Sigmoid colon (tissue), 7 donors: Measurements from ENCODE around the gene DLL4. TPM values are rescaled to one million over a fixed set of nuclear protein-coding genes. Genes with fewer than 3 reads are reported as not detected.

Source experiments
- DNase-seq: peaks from one replicate; pipeline ENCODE4 v3.0.0-alpha.2; 2019
- H3K27ac ChIP-seq, 4 donors: fragments of 200-600 bp; sonication (generic); one replicate each; pipeline ENCODE4 v1.5.1; 2016 to 2019; ENCODE audit warnings: mild to moderate bottlenecking in 1 of 4
- H3K27me3 ChIP-seq, 3 donors: fragments of 200-600 bp; sonication (generic); one replicate each; pipeline ENCODE4 v1.5.1; 2019; ENCODE audit warnings: mild to moderate bottlenecking in 1 of 3
- H3K36me3 ChIP-seq, 4 donors: fragments of 200-600 bp; sonication (generic); one replicate each; pipeline ENCODE4 v1.5.1; 2016 to 2019
- H3K4me1 ChIP-seq, 4 donors: fragments of 200-600 bp; sonication (generic); one replicate each; pipeline ENCODE4 v1.5.1; 2017 to 2019
- H3K4me3 ChIP-seq, 4 donors: fragments of 200-600 bp; sonication (generic); one replicate each; pipeline ENCODE4 v1.5.1; 2017 to 2019; ENCODE audit warnings: mild to moderate bottlenecking in 2 of 4, moderate library complexity in 1 of 4
- H3K9me3 ChIP-seq, 4 donors: fragments of 200-600 bp in 3 of 4; sonication (generic) in 3 of 4; one replicate each; pipeline versions ENCODE4 v1.5.1 to v1.6.1; 2013 to 2019
- CTCF ChIP-seq, 4 experiments: fragments of 450-650 bp in 3 of 4; fragments of 200-600 bp in 1 of 4; IDR thresholded peaks; one replicate each; pipeline ENCODE4 v1.5.1; 2016 to 2019; ENCODE audit warnings: antibody characterized with exemption in 4 of 4, mild to moderate bottlenecking in 3 of 4, moderate library complexity in 2 of 4
- EP300 ChIP-seq, 4 donors: sonication (generic); formaldehyde crosslinking; IDR thresholded peaks; one replicate each; pipeline ENCODE4 v1.6.1; 2017; ENCODE audit warnings: antibody characterized with exemption in 4 of 4
- POLR2A ChIP-seq, 2 donors: fragments of 450-650 bp; IDR thresholded peaks; one replicate each; pipeline ENCODE4 v1.6.1; 2016; ENCODE audit warnings: antibody characterized with exemption in 2 of 2, mild to moderate bottlenecking in 2 of 2, moderate library complexity in 2 of 2
- POLR2AphosphoS5 ChIP-seq, 4 donors: sonication (generic); formaldehyde crosslinking; IDR thresholded peaks; one replicate each; pipeline ENCODE4 v1.6.1; 2017; ENCODE audit warnings: antibody characterized with exemption in 4 of 4
- WGBS, 2 donors: extraction: QIAGEN DNeasy Blood & Tissue Kit; methylation state at CpG; one replicate each; pipeline ENCODE4 v1.1.7; 2013; 5-methylcytosine and 5-hydroxymethylcytosine counted together
- intact Hi-C: fragments of 100-400 bp; cut with DNase I; formaldehyde crosslinking; loops from one replicate; pipeline ENCODE4 v1.15.1; 2023
- polyA plus RNA-seq, 3 donors: library from polyadenylated mRNA; stranded (reverse); fragments of 200-250 nt; gene quantifications; one replicate each; pipeline ENCODE4 v1.2.3, GENCODE V29; 2013
- small RNA-seq, 3 donors: library from RNA; depleted of rRNA; stranded (forward); fragments of <200 nt; gene quantifications; one replicate each; pipeline ENCODE3, GENCODE V24; 2016
- total RNA-seq, 4 donors: library from RNA; depleted of rRNA; stranded (reverse); fragments of >200 nt; gene quantifications; one replicate each; pipeline ENCODE4 v1.1.0, GENCODE V29; 2016
- donor health status: healthy with polysubstance abuse.
- donor health status: Bipolar disorder and iron deficiency.
- donor health status: healthy.

DLL4 gene
- total and polyA plus RNA-seq, 7 donors, result 1.6 to 12.2 (median 4.3) TPM

- no peaks in the 10 kb centered on the region for H3K27me3 ChIP-seq
- TF ChIP-seq POLR2AphosphoS5 (IDR thresholded peaks at IDR 0.05) (no peak), POLR2A (IDR thresholded peaks at IDR 0.05) (no peak), EP300 (IDR thresholded peaks at IDR 0.05) (no peak), CTCF (IDR thresholded peaks at IDR 0.05) (no peak)
- H3K9me3 ChIP-seq, result no peaks in the 10 kb centered on the region
- no peak overlapping the region for H3K27ac ChIP-seq
- WGBS, 2 donors, result 90% methylated on average over 6 of the region's 6 CpGs
- H3K4me3 ChIP-seq, result no peak overlapping the region
- peaks cover 37 to 77% (median 57%) of the 10 kb centered on the region in 4 donors for H3K36me3 ChIP-seq
- intact Hi-C loops, result no loop called here
- DNase-seq, result no peak
- no peaks in the 10 kb centered on the region for H3K4me1 ChIP-seq
Measured at GRCh38 chr15:40985541-40986330, 56.6 kb downstream of the DLL4 start.

GRCh38 chr15:40986820-40987219 lies 57.7 kb downstream of the DLL4 start:
- no peaks in the 10 kb centered on the region for H3K27me3 ChIP-seq
- H3K4me1 ChIP-seq, result peaks cover 0 to 1% (median 0%) of the 10 kb centered on the region in 4 donors
- WGBS, 2 donors, result 91 to 94% methylated on average over 7 of the region's 7 CpGs
- intact Hi-C loops, result no loop called here
- peaks cover 33 to 66% (median 48%) of the 10 kb centered on the region in 4 donors for H3K36me3 ChIP-seq
- TF ChIP-seq CTCF (IDR thresholded peaks at IDR 0.05), result no peak
- no peak for TF ChIP-seq POLR2AphosphoS5 (IDR thresholded peaks at IDR 0.05)
- TF ChIP-seq EP300 (IDR thresholded peaks at IDR 0.05), result no peak
- no peak for TF ChIP-seq POLR2A (IDR thresholded peaks at IDR 0.05)
- no peak for DNase-seq
- no peak overlapping the region for H3K27ac ChIP-seq
- no peaks in the 10 kb centered on the region for H3K9me3 ChIP-seq
- no peak overlapping the region for H3K4me3 ChIP-seq

GRCh38 chr15:40988156-40988555 lies 59.0 kb downstream of the DLL4 start:
- TF ChIP-seq POLR2A (IDR thresholded peaks at IDR 0.05) (no peak), CTCF (IDR thresholded peaks at IDR 0.05) (no peak), POLR2AphosphoS5 (IDR thresholded peaks at IDR 0.05) (no peak), EP300 (IDR thresholded peaks at IDR 0.05) (no peak)
- WGBS, 2 donors, result 92 to 93% methylated on average over 4 of the region's 4 CpGs
- intact Hi-C loops, result no loop called here
- no peak overlapping the region for H3K27ac ChIP-seq
- H3K36me3 ChIP-seq, result peaks cover 19 to 53% (median 36%) of the 10 kb centered on the region in 4 donors
- no peaks in the 10 kb centered on the region for H3K27me3 ChIP-seq
- H3K9me3 ChIP-seq, result no peaks in the 10 kb centered on the region
- H3K4me3 ChIP-seq, result no peak overlapping the region
- H3K4me1 ChIP-seq, result peaks cover 0 to 13% (median 10%) of the 10 kb centered on the region in 4 donors
- DNase-seq, result no peak

Small RNA genes lying within 50 kb of the gene (small RNA-seq; reads per million reads assigned to genes)
- gene ISCA1P4, result 0 reads per million in 3 donors

Other genes starting within 250 kb of the DLL4 start
- gene RAD51, start 234.2 kb upstream of the DLL4 start, total RNA-seq, result 1 to 10 TPM in 2 of 4 donors, not detected in 2; 1.1 to 1.5 TPM
- 1 to 10 TPM; 4.2 to 9.8 (median 4.2) TPM for gene RAD51, start 234.2 kb upstream of the DLL4 start, polyA plus RNA-seq
- 10 to 100 TPM; 20.8 to 26.4 (median 22.4) TPM for gene RMDN3, start 174.1 kb upstream of the DLL4 start, total RNA-seq
- 10 to 100 TPM in 1 of 3 donors, 1 to 10 TPM in 2; 7.9 to 32.7 (median 9.6) TPM for gene RMDN3, start 174.1 kb upstream of the DLL4 start, polyA plus RNA-seq
- gene GCHFR, start 165.3 kb upstream of the DLL4 start, total RNA-seq, result 10 to 100 TPM in 3 of 4 donors, 1 to 10 TPM in 1; 2.2 to 27.8 (median 15.8) TPM
- 10 to 100 TPM; 45.0 to 71.7 (median 54.6) TPM for gene GCHFR, start 165.3 kb upstream of the DLL4 start, polyA plus RNA-seq
- under 1 TPM in 3 of 4 donors, not detected in 1; 0.28 to 0.71 (median 0.66) TPM for gene C15orf62, start 159.4 kb upstream of the DLL4 start, total RNA-seq
- 1 to 10 TPM in 1 of 3 donors, not detected in 2; 1.1 TPM for gene C15orf62, start 159.4 kb upstream of the DLL4 start, polyA plus RNA-seq
- 10 to 100 TPM; 17.5 to 49.6 (median 29.9) TPM for gene ZFYVE19, start 122.3 kb upstream of the DLL4 start, total RNA-seq
- gene ZFYVE19, start 122.3 kb upstream of the DLL4 start, polyA plus RNA-seq, result 10 to 100 TPM; 14.4 to 32.4 (median 28.7) TPM
- 10 to 100 TPM in 2 of 4 donors, 1 to 10 TPM in 2; 9.1 to 25.8 (median 12.8) TPM for gene DNAJC17, start 121.9 kb upstream of the DLL4 start, total RNA-seq
- gene DNAJC17, start 121.9 kb upstream of the DLL4 start, polyA plus RNA-seq, result 10 to 100 TPM; 46.5 to 56.4 (median 46.8) TPM
- gene PPP1R14D, start 100.6 kb upstream of the DLL4 start, total RNA-seq, result not detected
- 100 to 1,000 TPM; 211 to 395 (median 212) TPM for gene PPP1R14D, start 100.6 kb upstream of the DLL4 start, polyA plus RNA-seq
- 1 to 10 TPM; 1.1 to 3.8 (median 1.9) TPM for gene SPINT1, start 85.3 kb upstream of the DLL4 start, total RNA-seq
- gene SPINT1, start 85.3 kb upstream of the DLL4 start, polyA plus RNA-seq, result 100 to 1,000 TPM in 1 of 3 donors, 10 to 100 TPM in 2; 52.5 to 146 (median 56.5) TPM
- not detected for gene RHOV, start 55.1 kb upstream of the DLL4 start, total RNA-seq
- gene RHOV, start 55.1 kb upstream of the DLL4 start, polyA plus RNA-seq, result 1 to 10 TPM; 4.8 to 8.1 (median 5.2) TPM
- gene VPS18, start 34.9 kb upstream of the DLL4 start, total RNA-seq, result 10 to 100 TPM; 17.4 to 19.6 (median 19.0) TPM
- gene VPS18, start 34.9 kb upstream of the DLL4 start, polyA plus RNA-seq, result 10 to 100 TPM in 1 of 3 donors, 1 to 10 TPM in 2; 4.8 to 15.1 (median 6.7) TPM
- gene CHAC1, start 24.1 kb downstream of the DLL4 start, total RNA-seq, result 1 to 10 TPM in 3 of 4 donors, under 1 TPM in 1; 0.66 to 3.1 (median 2.4) TPM
- gene CHAC1, start 24.1 kb downstream of the DLL4 start, polyA plus RNA-seq, result 10 to 100 TPM in 1 of 3 donors, 1 to 10 TPM in 2; 3.0 to 31.4 (median 8.3) TPM
- gene INO80, start 186.9 kb downstream of the DLL4 start, total RNA-seq, result 10 to 100 TPM; 17.1 to 36.6 (median 19.4) TPM
- gene INO80, start 186.9 kb downstream of the DLL4 start, polyA plus RNA-seq, result 10 to 100 TPM in 1 of 3 donors, 1 to 10 TPM in 2; 7.2 to 17.9 (median 7.9) TPM